T-cell (primary cell): ENCODE data around the gene CLDN34. TPM values are rescaled to one million over a fixed set of nuclear protein-coding genes. Genes with fewer than 3 reads are reported as not detected.

Experiments
- ATAC-seq, 4 experiments: fragments of 200-7000 bp in 3 of 4; fragments of 150-1000 bp in 1 of 4; cut with Tn5 transposase; replicated peaks in 1 of 4; 1 replicate in 3 of 4; 2 replicates in 1 of 4; pipeline ENCODE4 v1.10.0; 2021; ENCODE audit warnings: moderate library complexity in 3 of 4, mild to moderate bottlenecking in 2 of 4, moderate number of reproducible peaks in 1 of 4
- CTCF ChIA-PET, 2 donors: fragments of 300-600 bp; sonication (Branson Sonifier 250); formaldehyde crosslinking; loops; one replicate each; lab custom pipeline; 2022; ENCODE audit warnings: antibody characterized with exemption in 2 of 2; lab: Charles Lee
- POLR2A ChIA-PET, 2 donors: fragments of 300-600 bp; sonication (Branson Sonifier 250); formaldehyde crosslinking; loops; one replicate each; lab custom pipeline; 2022; ENCODE audit warnings: antibody characterized with exemption in 2 of 2; lab: Charles Lee
- DNase-seq, 35 experiments: peaks; one replicate each; pipeline versions ENCODE4 v3.0.0 to v3.0.0-alpha.2; 2013 to 2023
- H3K27ac ChIP-seq: one replicate; pipeline ENCODE4 v1.5.1; 2013; ENCODE audit warnings: low read length
- H3K27me3 ChIP-seq, 2 experiments: replicated peaks in 1 of 2; 1 replicate in 1 of 2; 2 replicates in 1 of 2; pipeline versions ENCODE4 v1.6.1 to v1.7.0; 2013; ENCODE audit warnings: low read length in 1 of 2, mixed read lengths in 1 of 2; ENCODE audit not compliant: control insufficient read depth in 2 of 2, insufficient read depth in 2 of 2; ENCODE audit errors: extremely low read depth in 1 of 2
- H3K36me3 ChIP-seq, 2 donors: 1 replicate in 1 of 2; 2 replicates in 1 of 2; pipeline versions ENCODE4 v1.6.1 to v1.7.0; 2013; ENCODE audit warnings: low read length in 1 of 2; ENCODE audit not compliant: control insufficient read depth in 2 of 2, insufficient read depth in 1 of 2; ENCODE audit errors: extremely low read depth in 1 of 2
- H3K4me1 ChIP-seq, 2 experiments: 1 replicate in 1 of 2; 2 replicates in 1 of 2; pipeline versions ENCODE4 v1.6.1 to v1.7.0; 2013; ENCODE audit warnings: low read length in 2 of 2, mixed read lengths in 1 of 2; ENCODE audit not compliant: insufficient read depth in 2 of 2, control insufficient read depth in 1 of 2; ENCODE audit errors: extremely low read depth in 1 of 2
- H3K4me3 ChIP-seq, 2 donors: 1 replicate in 1 of 2; 2 replicates in 1 of 2; pipeline versions ENCODE4 v1.5.1 to v1.7.0; 2013; ENCODE audit warnings: mild to moderate bottlenecking in 2 of 2, low read length in 1 of 2, moderate library complexity in 1 of 2; ENCODE audit not compliant: control insufficient read depth in 1 of 2; ENCODE audit errors: extremely low read depth in 1 of 2
- H3K9me3 ChIP-seq: 2 replicates; pipeline ENCODE4 v1.7.0; 2013
- H3K27ac Mint-ChIP-seq, 2 donors: one replicate each; pipeline ENCODE4 v1.8.0; 2020 to 2021; ENCODE audit warnings: mild to moderate bottlenecking in 2 of 2, mixed read lengths in 2 of 2
- H3K27me3 Mint-ChIP-seq, 2 donors: one replicate each; pipeline ENCODE4 v1.8.0; 2021 to 2022; ENCODE audit warnings: mixed read lengths in 2 of 2
- H3K36me3 Mint-ChIP-seq: one replicate; pipeline ENCODE4 v1.8.0; 2021; ENCODE audit warnings: mixed read lengths
- H3K4me1 Mint-ChIP-seq, 3 donors: one replicate each; pipeline ENCODE4 v1.8.0; 2020 to 2022; ENCODE audit warnings: mixed read lengths in 3 of 3, mild to moderate bottlenecking in 1 of 3
- H3K4me3 Mint-ChIP-seq, 3 donors: one replicate each; pipeline ENCODE4 v1.8.0; 2020 to 2022; ENCODE audit warnings: mild to moderate bottlenecking in 3 of 3, mixed read lengths in 3 of 3, moderate library complexity in 3 of 3
- H3K9me3 Mint-ChIP-seq, 3 donors: one replicate each; pipeline ENCODE4 v1.8.0; 2020 to 2022; ENCODE audit warnings: mixed read lengths in 3 of 3
- WGBS: methylation state at CpG from one replicate; pipeline ENCODE4 v1.1.5; 2013; ENCODE audit warnings: missing lambda C conversion rate; ENCODE audit not compliant: insufficient coverage; 5-methylcytosine and 5-hydroxymethylcytosine counted together
- total RNA-seq, 35 experiments: library from RNA in 6 of 35; stranded (reverse) in 6 of 35; fragments of 120-200 nt in 1 of 35; gene quantifications; one replicate each; pipeline versions ENCODE4 v1.2.1 to v1.2.4 and lab custom pipeline; 2013 to 2026

CLDN34 gene, protein sequence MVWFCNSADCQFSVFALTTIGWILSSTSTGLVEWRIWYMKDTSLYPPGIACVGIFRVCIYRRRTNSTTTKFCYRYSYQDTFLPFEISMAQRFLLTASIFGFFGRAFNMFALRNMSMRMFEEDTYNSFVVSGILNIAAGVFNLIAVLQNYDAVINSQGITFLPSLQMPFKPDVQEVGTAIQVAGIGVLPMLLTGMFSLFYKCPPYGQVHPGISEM
- total RNA-seq (not detected), total RNA-seq (lab: John Stamatoyannopoulos, UW) (0 reads per million in 29 experiments)
- total RNA-seq (2013): not detected

DNA sequence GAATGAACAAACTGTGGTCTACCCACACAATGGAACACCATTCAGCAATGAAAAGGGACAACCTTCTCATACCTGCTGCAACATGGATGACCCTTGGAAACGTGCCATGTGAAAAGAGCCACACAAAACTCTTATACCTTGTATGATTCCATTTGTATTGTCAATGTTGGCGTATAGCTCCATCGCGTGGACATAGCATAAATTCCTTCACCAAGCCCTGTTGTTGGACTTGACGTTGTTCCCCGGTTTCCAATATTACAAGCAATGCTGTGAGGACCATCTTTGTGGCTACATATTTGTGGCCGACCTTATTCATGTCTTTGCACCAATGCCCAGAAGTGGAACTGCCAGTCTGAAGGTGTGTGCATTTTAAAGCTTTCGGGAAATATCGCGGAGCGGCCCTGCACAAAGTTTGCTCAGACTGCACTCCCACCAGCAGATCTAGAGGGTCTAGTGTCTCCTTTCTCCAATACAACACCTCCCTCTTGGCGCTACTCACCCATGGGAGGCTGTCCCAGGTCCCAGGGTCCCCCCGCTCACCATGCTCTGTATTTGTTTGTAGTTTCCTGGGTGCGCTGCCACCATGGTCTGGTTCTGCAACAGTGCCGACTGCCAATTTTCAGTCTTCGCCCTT is at the start of gene CLDN34:
TSS of gene CLDN34 (plus strand) at position 584 of the 634 bp plus-strand sequence. CDS start at position 584, 0 bp downstream.
- Histone ChIP-seq H3K27me3 (peaks cover 0 to 4% of the 10 kb centered on the region in 2 experiments), H3K4me3 (no peak within 1 kb of the TSS), H3K36me3 (no peaks in the 10 kb centered on the region), H3K27ac (no peak within 1 kb of the TSS), H3K4me1 (no peaks in the 10 kb centered on the region), H3K9me3 (no peaks in the 10 kb centered on the region)
- CTCF ChIA-PET: no interaction called here
- no peak for ATAC-seq
- Mint-ChIP-seq H3K4me3 (no peak within 1 kb of the TSS), H3K9me3 (peaks cover 0 to 4% (median 0%) of the 10 kb centered on the region in 3 donors), H3K36me3 (no peaks in the 10 kb centered on the region), H3K4me1 (no peaks in the 10 kb centered on the region), H3K27ac (no peak within 1 kb of the TSS), H3K27me3 (peaks cover 5 to 13% of the 10 kb centered on the region in 2 donors)
- 95% methylated on average over 3 of the region's 16 CpGs for WGBS
- POLR2A ChIA-PET: no interaction called here
- DNase-seq: no peak

DNA sequence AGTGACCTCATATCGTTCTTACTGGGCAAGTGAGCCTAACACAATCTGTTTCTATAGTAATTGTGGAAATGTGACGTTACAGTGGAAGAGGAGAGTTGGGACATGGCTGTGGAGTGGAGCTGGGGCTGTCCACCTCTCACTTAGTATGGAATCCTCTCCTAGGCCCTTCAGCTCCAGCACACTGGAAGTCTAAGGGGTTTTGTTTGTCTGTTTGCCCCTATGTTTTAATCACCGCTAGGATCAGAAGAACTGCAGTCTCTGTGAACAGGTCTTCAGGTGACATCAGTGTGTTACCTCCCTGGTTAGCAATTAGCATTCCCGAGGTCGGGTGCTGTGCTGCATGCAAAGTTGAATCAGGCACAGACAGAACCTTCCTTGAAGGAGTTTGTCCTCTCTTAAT is 49.3 kb upstream of the CLDN34 start:
- CTCF ChIA-PET: no interaction called here
- DNase-seq (no peak), ATAC-seq (no peak)
- Histone ChIP-seq H3K36me3 (no peaks in the 10 kb centered on the region), H3K27ac (no peak overlapping the region), H3K9me3 (no peaks in the 10 kb centered on the region), H3K27me3 (peaks cover 0 to under 1% of the 10 kb centered on the region in 2 experiments), H3K4me3 (no peak overlapping the region), H3K4me1 (no peaks in the 10 kb centered on the region)
- H3K4me1 Mint-ChIP-seq: no peaks in the 10 kb centered on the region
- WGBS: no CpG with 5 or more reads among the region's 5 CpGs
- H3K4me3 Mint-ChIP-seq: no peak overlapping the region
- POLR2A ChIA-PET: no interaction called here
- H3K27ac Mint-ChIP-seq: no peak overlapping the region
- no peaks in the 10 kb centered on the region for H3K36me3 Mint-ChIP-seq
- H3K27me3 Mint-ChIP-seq: peaks cover 5 to 10% of the 10 kb centered on the region in 2 donors
- no peaks in the 10 kb centered on the region for H3K9me3 Mint-ChIP-seq

- H3K9me3 Mint-ChIP-seq: no peaks in the 10 kb centered on the region
- H3K27ac Mint-ChIP-seq: no peak overlapping the region
- no peaks in the 10 kb centered on the region for H3K4me1 Mint-ChIP-seq
These were observed 47.5 kb upstream of the CLDN34 start for GRCh38 chrX:9919632-9920172.

GRCh38 chrX:9921407-9921806 is 45.8 kb upstream of the CLDN34 start:
- Histone ChIP-seq H3K9me3 (no peaks in the 10 kb centered on the region), H3K4me3 (no peak overlapping the region), H3K4me1 (no peaks in the 10 kb centered on the region), H3K27ac (no peak overlapping the region), H3K36me3 (no peaks in the 10 kb centered on the region), H3K27me3 (no peaks in the 10 kb centered on the region)
- 57% methylated on average over 1 of the region's 5 CpGs for WGBS
- Mint-ChIP-seq H3K9me3 (no peaks in the 10 kb centered on the region), H3K4me1 (no peaks in the 10 kb centered on the region), H3K27me3 (peaks cover 2 to 6% of the 10 kb centered on the region in 2 donors), H3K27ac (no peak overlapping the region), H3K4me3 (no peak overlapping the region), H3K36me3 (no peaks in the 10 kb centered on the region)
- CTCF ChIA-PET: no interaction called here
- POLR2A ChIA-PET: no interaction called here
- ATAC-seq: no peak
- no peak for DNase-seq

More at GRCh38 chrX:9919632-9920172, 47.5 kb upstream of the CLDN34 start:
- Histone ChIP-seq H3K27me3 (no peaks in the 10 kb centered on the region), H3K4me1 (no peaks in the 10 kb centered on the region), H3K9me3 (no peaks in the 10 kb centered on the region), H3K36me3 (no peaks in the 10 kb centered on the region), H3K27ac (no peak overlapping the region), H3K4me3 (no peak overlapping the region)
- Mint-ChIP-seq H3K4me3 (no peak overlapping the region), H3K27me3 (peaks cover 2 to 6% of the 10 kb centered on the region in 2 donors), H3K36me3 (no peaks in the 10 kb centered on the region)
- CTCF ChIA-PET: no interaction called here
- 60% methylated on average over 1 of the region's 3 CpGs for WGBS
- ATAC-seq: no peak
- POLR2A ChIA-PET: no interaction called here
- no peak for DNase-seq

GRCh38 chrX:9923357-9923756 is 43.8 kb upstream of the CLDN34 start:
- Histone ChIP-seq H3K36me3 (no peaks in the 10 kb centered on the region), H3K27me3 (no peaks in the 10 kb centered on the region), H3K27ac (no peak overlapping the region), H3K4me1 (no peaks in the 10 kb centered on the region), H3K4me3 (no peak overlapping the region), H3K9me3 (no peaks in the 10 kb centered on the region)
- no peaks in the 10 kb centered on the region for H3K4me1 Mint-ChIP-seq
- H3K9me3 Mint-ChIP-seq: no peaks in the 10 kb centered on the region
- H3K36me3 Mint-ChIP-seq: no peaks in the 10 kb centered on the region
- H3K27me3 Mint-ChIP-seq: peaks cover 0 to 7% of the 10 kb centered on the region in 2 donors
- POLR2A ChIA-PET: no interaction called here
- WGBS: 83% methylated on average over 4 of the region's 5 CpGs
- CTCF ChIA-PET: no interaction called here
- no peak overlapping the region for H3K4me3 Mint-ChIP-seq
- H3K27ac Mint-ChIP-seq: no peak overlapping the region
- no peak for DNase-seq
- no peak for ATAC-seq

- no peak for ATAC-seq
These were observed 41.2 kb upstream of the CLDN34 start for GRCh38 chrX:9926002-9926401.

More at GRCh38 chrX:9926002-9926401, 41.2 kb upstream of the CLDN34 start:
- no peaks in the 10 kb centered on the region for H3K9me3 ChIP-seq
- Mint-ChIP-seq H3K4me3 (no peak overlapping the region), H3K4me1 (no peaks in the 10 kb centered on the region), H3K27me3 (peaks cover 0 to 13% of the 10 kb centered on the region in 2 donors), H3K9me3 (no peaks in the 10 kb centered on the region), H3K36me3 (no peaks in the 10 kb centered on the region), H3K27ac (no peak overlapping the region)
- WGBS: 50% methylated on average over 1 of the region's 9 CpGs
- ChIA-PET POLR2A (no interaction called here), CTCF (no interaction called here)
- no peaks in the 10 kb centered on the region for H3K36me3 ChIP-seq
- no peaks in the 10 kb centered on the region for H3K4me1 ChIP-seq
- DNase-seq: no peak
- H3K27me3 ChIP-seq: no peaks in the 10 kb centered on the region
- no peak overlapping the region for H3K27ac ChIP-seq
- H3K4me3 ChIP-seq: no peak overlapping the region
